Calu3 (cell line): Measurements from ENCODE around the gene DBP. TPM values are rescaled to one million over a fixed set of nuclear protein-coding genes. Genes with fewer than 3 reads are reported as not detected.
A peak's percentile ranks its signal among the peaks of the same experiment; 100 is the strongest.

ENCODE experiments used
- BruUV-seq: library from RNA; stranded (reverse); fragments of 400-500 nt; replicated peaks from 2 replicates; lab custom pipeline; 2021; lab: Mats Ljungman, UMichigan
- CTCF ChIA-PET: fragments of 300-600 bp; sonication (Branson Sonifier 250); formaldehyde crosslinking; loops from one replicate; lab custom pipeline; 2022; ENCODE audit warnings: antibody characterized with exemption; lab: Charles Lee
- DNase-seq: peaks from one replicate; pipeline ENCODE4 v3.0.0; 2022
- H3K27ac Mint-ChIP-seq: one replicate; pipeline ENCODE4 v1.8.0; 2022; ENCODE audit warnings: mixed read lengths; ENCODE audit not compliant: unreplicated experiment
- H3K27me3 Mint-ChIP-seq: one replicate; pipeline ENCODE4 v1.8.0; 2022; ENCODE audit warnings: mixed read lengths; ENCODE audit not compliant: unreplicated experiment
- H3K36me3 Mint-ChIP-seq: one replicate; pipeline ENCODE4 v1.8.0; 2022; ENCODE audit warnings: mild to moderate bottlenecking, moderate library complexity, mixed read lengths; ENCODE audit not compliant: insufficient read depth, unreplicated experiment
- H3K4me1 Mint-ChIP-seq: one replicate; pipeline ENCODE4 v1.8.0; 2022; ENCODE audit warnings: mild to moderate bottlenecking, low read depth, mixed read lengths; ENCODE audit not compliant: unreplicated experiment
- H3K4me3 Mint-ChIP-seq: one replicate; pipeline ENCODE4 v1.8.0; 2022; ENCODE audit warnings: mild to moderate bottlenecking, low read depth, moderate library complexity, mixed read lengths; ENCODE audit not compliant: unreplicated experiment
- H3K9me3 Mint-ChIP-seq: one replicate; pipeline ENCODE4 v1.8.0; 2022; ENCODE audit warnings: low read depth, mixed read lengths; ENCODE audit not compliant: unreplicated experiment
- CTCF ChIP-seq: fragments of 200-600 bp; IDR thresholded peaks from one replicate; pipeline ENCODE4 v1.8.0; 2022; ENCODE audit warnings: antibody characterized with exemption; ENCODE audit not compliant: unreplicated experiment
- intact Hi-C: fragments of 100-400 bp; cut with micrococcal nuclease; formaldehyde crosslinking; loops from one replicate; pipeline ENCODE4 v1.10.0; 2022; ENCODE audit not compliant: unreplicated experiment
- total RNA-seq: library from RNA; stranded (reverse); gene quantifications from 2 replicates; pipeline ENCODE4 v1.2.3, GENCODE V29; 2022

The DBP gene
- total RNA-seq, 1 experiment from 2014 or later, result 4.3 TPM

- Mint-ChIP-seq H3K4me3 (peak overlapping the region; percentile 94), H3K27ac (peak overlapping the region; percentile 100), H3K9me3 (no peaks in the 10 kb centered on the region), H3K27me3 (no peaks in the 10 kb centered on the region), H3K36me3 (peaks cover 58% of the 10 kb centered on the region), H3K4me1 (peaks cover 43% of the 10 kb centered on the region)
- CTCF ChIA-PET, result interaction anchor here (0.5 to 1.2 kb wide), 2 partner anchors 292 to 332 kb away, joined by 3 to 4 read pairs; no protein-coding TSS in a partner anchor
- BruUV-seq, result no TSS peak
- peak; percentile 50 for DNase-seq
- intact Hi-C loops, result no loop called here
- TF ChIP-seq CTCF, result no peak
Measured at GRCh38 chr19:48613024-48613851, 23.9 kb downstream of the DBP start.

DNA sequence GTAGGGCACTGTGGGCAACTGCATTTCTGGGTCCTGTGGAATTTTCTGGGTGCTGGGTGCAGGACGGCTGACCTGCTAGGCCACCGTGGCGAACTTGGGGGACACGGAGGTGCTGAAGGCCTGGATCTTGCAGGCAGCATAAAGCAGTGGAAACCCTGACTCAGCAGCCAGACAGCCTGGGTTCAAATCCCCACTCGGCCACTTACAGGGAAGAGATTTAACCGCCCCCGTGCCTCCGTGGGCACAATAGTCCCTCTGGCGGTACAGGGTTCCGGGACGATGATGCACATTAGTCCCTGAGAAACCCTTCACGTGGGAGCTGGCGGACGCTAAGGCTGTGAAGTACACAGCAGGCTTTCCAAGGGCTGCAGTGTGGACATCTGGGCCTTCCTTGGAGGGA is 25.3 kb downstream of the DBP start:
- peaks cover 37% of the 10 kb centered on the region for H3K4me1 Mint-ChIP-seq
- no peak for TF ChIP-seq CTCF
- DNase-seq, result no peak
- no peaks in the 10 kb centered on the region for H3K27me3 Mint-ChIP-seq
- no TSS peak for BruUV-seq
- no peaks in the 10 kb centered on the region for H3K9me3 Mint-ChIP-seq
- no peak overlapping the region for H3K4me3 Mint-ChIP-seq
- H3K27ac Mint-ChIP-seq, result no peak overlapping the region
- H3K36me3 Mint-ChIP-seq, result peaks cover 45% of the 10 kb centered on the region
- intact Hi-C loops, result no loop called here
- CTCF ChIA-PET, result no interaction called here

GRCh38 chr19:48609571-48610108 is 27.5 kb downstream of the DBP start:
- intact Hi-C loops, result no loop called here
- H3K27ac Mint-ChIP-seq, result no peak overlapping the region
- CTCF ChIA-PET, result interaction anchor here (0.6 to 1.8 kb wide), 7 partner anchors 9 to 276 kb away, joined by 3 to 13 read pairs (median 5); partner anchors contain the start of genes RPL18 and SPHK2

GRCh38 chr19:48608798-48609263 is 28.3 kb downstream of the DBP start:
- Mint-ChIP-seq H3K4me1 (peaks cover 6% of the 10 kb centered on the region), H3K9me3 (no peaks in the 10 kb centered on the region), H3K4me3 (no peak overlapping the region), H3K27ac (no peak overlapping the region), H3K36me3 (peaks cover 14% of the 10 kb centered on the region), H3K27me3 (no peaks in the 10 kb centered on the region)
- TF ChIP-seq CTCF, result peak; percentile 54
- intact Hi-C loops, result no loop called here
- CTCF ChIA-PET, result interaction anchor here (0.6 to 1.8 kb wide), 17 partner anchors 8 to 438 kb away, joined by 3 to 13 read pairs (median 4); partner anchors contain the start of genes KDELR1, RPL18, SPHK2 and ZSWIM9
- DNase-seq, result peak; percentile 66
- no TSS peak for BruUV-seq

More at GRCh38 chr19:48609571-48610108, 27.5 kb downstream of the DBP start:
- no peaks in the 10 kb centered on the region for H3K9me3 Mint-ChIP-seq
- DNase-seq, result no peak
- peaks cover 14% of the 10 kb centered on the region for H3K4me1 Mint-ChIP-seq
- H3K36me3 Mint-ChIP-seq, result peaks cover 22% of the 10 kb centered on the region
- H3K27me3 Mint-ChIP-seq, result no peaks in the 10 kb centered on the region
- no peak for TF ChIP-seq CTCF
- H3K4me3 Mint-ChIP-seq, result no peak overlapping the region
- no TSS peak for BruUV-seq
